GM21390 (cell line): ENCODE measurements around the gene ARPC5L.
"Not testable (repeated sequence)": the region's sequence is repeated elsewhere in the genome, so short reads cannot be mapped to it uniquely, and the experiment has no call there.

Experiments
- ATAC-seq: cut with Tn5 transposase; IDR thresholded peaks from one replicate; pipeline ENCODE4 v1.9.1; 2021; ENCODE audit not compliant: unreplicated experiment

Gene ARPC5L

DNA sequence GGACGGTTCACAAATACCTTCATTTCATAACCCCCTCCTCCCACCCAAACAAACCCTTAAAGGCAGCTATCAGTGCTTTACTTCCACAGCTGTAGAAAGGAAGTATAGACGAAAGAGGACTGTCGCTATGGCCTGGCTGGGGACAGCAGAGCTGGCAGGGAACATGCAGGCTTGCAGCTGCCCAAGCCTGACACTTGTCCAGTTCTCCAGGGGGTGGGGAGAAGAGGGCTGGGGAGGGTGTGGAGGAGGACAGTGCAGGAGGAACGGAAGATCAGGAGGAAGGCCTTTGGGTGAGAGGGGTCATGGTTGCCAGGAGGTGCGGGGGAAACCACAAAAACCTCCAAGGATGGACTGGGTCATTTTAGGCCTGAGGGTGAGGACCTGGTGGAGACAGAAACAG lies 25.9 kb downstream of the ARPC5L start:
- no peak for ATAC-seq

DNA sequence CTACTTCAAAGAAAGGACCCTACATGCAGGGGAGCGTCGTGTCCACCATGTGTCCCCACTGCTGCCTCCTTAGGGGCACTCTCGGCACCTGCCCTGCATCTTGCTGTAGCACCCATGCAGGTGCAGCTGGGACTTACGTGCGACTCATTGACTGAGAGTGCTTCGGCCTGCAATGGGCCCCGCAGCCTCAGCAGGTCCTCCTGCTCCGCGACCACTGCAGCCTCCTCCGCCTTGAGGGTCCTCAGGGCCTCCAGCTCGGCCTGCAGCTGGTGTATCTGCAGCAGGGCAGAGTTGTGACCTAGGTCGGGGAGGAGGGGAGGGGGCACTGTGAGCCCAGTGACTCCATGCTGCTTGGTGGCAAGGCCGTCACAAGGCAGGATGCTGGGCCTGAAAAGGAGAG lies 27.1 kb downstream of the ARPC5L start:
- no peak for ATAC-seq

DNA sequence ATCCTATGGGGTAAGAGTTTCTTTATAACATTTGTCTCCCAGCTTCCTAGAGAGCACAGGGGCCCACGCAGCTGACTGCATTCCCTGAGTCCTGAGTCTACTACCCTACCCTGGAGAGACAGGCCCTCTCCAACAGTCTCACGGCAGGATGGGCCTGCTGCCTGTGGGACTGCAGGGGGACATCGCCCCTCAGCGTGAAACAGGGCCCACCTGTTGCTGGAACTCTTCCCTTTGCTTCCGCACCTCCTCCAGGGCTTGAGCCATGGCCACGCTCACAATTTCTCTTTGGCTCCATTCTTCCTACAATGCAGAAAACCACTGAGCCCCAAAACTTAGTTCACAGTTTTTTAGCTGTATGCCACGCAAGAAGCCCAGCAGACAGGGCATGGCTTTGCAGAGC lies 28.2 kb downstream of the ARPC5L start:
- no peak for ATAC-seq

DNA sequence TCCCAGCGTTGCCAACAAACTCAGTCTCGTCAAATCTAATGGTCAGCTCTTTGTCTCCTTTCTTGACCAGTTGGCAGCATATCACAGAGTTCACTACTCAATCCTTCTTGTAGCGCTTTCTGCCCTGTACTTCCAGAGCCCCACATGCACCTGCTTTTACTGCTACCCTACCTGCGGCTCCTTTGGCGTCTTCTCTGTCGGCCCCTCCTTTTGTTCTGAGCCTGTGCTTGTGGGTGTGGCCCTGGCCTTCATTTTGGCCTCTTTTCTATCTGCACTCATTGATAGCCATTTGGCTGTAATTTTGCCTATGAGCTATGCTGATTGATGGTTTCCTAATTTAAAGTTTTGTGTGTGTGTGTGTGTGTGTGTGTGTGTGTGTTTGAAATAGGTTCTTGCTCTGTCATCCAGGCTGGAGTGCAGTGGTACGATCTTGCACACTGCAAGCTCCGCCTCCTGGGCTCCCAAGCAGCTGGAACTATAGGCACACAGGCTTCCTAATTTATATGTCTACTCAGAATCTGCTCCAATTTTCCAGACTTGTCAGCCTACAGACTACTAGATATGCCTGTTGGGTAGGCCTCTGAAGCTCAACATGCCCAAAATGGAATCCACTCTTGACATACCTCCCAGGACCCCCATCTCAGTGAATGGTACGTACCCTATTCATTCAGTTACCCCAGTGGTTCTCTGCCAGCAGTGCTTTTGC lies 32.3 kb downstream of the ARPC5L start:
- no peak for ATAC-seq

DNA sequence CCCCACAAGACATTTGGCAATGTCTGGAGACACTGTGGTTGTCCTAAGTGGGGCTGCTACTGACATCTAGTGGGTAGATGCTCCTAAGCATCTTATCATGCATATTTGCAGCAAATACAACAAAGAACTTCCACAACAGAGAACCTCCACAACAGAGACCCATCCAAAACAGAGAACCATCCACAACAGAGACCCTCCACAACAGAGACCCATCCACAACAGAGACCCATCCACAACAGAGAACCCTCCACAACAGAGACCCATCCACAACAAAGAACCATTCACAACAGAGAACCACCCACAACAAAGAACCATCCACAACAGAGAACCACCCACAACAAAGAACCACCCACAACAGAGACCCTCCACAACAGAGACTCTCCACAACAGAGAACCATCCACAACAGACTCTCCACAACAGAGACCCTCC lies 32.8 kb downstream of the ARPC5L start:
- ATAC-seq, result no peak

DNA sequence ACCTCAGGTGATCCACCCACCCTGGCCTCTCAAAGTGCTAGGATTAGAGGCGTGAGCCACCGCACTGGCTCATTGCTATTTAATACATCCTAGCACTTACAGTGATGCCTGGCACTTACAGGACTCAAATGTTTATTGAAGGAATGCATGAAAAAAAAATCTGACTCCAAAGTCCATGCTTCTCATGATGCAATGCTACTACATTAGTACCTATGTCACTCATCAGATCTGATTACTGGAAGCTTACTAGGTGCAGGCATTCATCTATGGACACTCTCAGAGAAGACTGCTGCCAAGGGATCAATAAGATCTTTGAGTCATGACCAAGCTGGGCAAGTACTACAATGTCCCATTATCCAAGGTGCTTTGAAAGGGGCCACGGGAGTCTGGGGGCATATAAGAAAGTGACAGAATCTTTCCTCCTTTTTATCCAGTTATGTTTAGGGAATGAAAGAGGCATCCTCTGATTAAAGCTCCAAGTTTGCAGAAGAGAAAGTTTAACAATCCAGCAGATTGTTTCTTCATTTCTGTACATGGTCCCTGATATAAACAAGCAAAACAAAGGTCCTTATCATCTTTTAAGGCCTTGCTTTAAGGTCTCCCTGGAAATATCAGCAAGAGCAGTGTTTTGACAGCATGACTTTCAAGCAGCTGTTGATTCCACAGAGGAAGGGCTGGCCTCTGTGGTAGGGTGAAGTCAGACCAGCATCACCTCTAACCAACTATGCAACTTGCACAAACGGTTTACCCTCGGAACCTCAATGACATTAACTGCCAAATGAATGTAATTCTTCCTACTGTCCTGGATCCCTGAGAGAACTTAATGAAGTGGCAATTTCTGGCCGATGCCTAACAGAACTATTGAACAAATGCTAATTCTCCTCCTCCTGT lies 35.9 kb downstream of the ARPC5L start:
- ATAC-seq, result no peak

DNA sequence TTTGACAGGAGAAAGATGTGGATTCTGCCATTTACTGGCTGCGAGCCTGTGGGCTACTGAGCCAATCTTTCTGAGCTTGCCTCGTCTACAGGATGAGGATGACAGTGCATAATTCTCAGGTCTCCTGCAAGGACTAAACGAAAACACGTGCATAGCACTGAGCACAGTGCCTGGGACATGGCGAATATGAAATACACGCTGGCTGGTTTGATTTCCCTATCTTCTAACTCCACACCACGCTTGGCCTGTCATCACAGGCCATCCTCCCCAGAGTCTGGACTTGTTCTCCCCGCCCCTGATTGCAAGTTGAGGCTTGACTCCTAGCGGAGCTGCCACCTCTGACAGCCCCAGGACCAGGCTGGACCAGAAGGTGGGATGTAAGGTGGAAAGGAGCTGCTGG lies 37.9 kb downstream of the ARPC5L start:
- no peak for ATAC-seq

DNA sequence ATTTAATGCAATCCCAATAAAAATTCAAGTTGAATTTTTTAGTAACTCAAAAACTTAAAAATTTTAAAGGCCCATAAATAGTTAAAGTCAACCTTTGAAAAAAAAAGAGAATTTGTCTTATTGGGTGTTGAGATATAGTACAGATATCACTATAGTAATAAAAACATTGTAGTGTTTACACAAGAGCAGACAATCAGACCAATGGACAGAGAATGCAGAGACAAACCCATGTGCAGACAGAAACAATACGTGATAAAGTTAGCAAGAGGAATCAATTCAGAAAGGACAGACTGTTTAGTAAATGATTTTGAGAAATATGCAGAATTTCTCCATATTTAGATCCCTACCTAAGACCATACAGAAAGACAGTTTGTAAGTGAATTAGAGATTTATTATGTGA lies 45.0 kb downstream of the ARPC5L start:
- no peak for ATAC-seq

DNA sequence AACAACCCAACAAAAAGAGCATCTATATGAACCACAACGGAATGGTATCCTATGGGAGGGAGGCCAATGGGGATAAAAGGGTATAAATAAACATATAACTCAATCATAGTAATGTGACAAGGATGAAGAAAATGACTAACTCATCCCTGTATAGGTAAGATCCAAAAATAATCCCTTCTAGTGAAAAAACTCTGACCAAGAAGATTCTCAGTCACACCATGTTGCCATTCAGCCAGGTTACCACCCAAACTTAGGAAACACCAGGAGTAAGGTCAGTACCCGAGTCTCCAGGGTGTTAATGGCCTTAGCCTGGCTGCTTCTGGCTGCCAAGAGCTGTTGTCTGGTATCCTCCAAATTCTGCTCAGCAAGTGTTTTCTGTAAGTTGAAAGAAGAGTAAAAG lies 46.2 kb downstream of the ARPC5L start:
- no peak for ATAC-seq

DNA sequence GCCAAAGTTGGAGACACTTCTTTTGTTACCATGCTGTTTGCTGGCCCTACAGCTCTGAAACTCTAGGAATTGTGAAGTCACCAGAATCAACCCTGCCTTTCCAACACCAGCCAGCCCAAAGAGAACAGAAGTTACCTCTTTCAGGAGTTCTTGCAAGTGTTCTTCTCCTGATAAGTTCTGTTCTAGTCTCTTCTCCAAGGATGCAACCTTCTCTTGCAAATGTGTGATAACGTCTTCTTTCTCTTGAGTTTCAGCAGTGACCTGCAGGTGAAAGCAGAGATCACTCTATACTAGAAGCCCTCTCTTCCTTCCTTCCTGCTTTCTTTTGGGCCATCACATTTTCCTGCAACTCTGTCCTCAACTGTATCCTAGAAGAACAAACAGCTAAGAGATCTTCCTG lies 49.8 kb downstream of the ARPC5L start:
- no peak for ATAC-seq

DNA sequence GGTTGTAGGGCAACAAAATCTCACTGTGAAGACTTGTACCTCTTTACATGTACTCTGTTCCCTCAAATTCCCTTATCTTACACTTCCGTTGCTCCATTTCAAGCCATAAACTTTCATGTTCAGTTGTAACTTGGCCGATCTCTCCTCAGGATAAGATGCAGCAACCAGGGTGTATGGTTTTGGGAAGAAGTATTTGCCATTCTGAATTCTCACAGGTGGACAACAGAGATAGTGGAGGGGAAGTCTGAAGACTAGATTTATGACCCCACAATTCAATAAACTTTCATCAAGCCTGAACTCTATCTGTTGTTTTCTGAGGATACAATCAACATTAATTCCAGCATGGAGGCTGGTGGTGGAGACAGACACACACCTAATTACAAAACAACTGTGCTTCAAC lies 51.4 kb downstream of the ARPC5L start:
- ATAC-seq, result no peak

DNA sequence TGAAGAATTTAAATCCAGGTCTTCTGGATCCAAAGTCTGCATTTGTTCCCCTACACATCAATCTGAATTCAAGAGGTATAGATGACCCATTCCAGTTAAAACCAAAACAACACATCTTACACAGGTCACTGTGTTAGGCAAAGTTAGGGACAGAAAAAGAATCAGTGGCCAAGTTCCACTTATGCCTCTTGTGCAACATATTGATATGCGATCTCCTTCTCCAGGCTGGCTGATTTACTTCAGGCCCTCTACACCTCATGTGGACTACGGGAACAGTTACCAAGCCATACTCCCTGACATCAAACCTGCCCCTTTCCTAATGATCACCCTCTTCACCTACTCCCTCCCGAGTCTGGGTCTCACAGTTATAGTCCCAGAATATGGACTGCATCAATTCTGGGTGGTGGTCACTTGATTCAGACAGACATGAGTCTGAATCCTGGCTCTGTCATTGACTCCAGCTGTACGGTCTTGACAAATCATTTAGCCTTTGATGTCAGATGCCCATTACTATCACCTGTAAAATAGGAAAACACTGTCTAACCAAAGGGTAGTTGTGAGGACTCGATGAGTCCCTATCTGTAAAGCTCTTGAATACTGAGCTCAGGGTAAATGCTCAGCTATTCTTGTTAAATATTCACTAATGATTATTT lies 52.9 kb downstream of the ARPC5L start:
- ATAC-seq, result no peak

DNA sequence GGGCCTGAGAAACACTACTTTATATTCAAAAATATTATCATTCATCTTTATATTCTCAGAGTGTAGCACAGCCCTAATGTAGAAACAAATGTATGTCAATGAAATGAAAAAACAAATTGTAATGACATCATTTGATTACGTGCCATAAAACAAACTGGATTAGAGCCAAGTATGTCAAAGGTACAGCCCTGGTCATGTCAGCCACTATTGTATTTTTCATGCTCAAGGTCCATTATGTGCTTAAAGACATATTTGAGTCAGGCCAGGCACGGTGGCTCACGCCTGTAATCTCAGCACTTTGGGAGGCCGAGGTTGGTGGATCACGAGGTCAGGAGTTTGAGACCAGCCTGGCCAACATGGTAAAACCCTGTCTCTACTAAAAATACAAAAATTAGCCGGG lies 58.5 kb downstream of the ARPC5L start:
- ATAC-seq, result not testable (repeated sequence)
